Measurements from ENCODE around the gene PDPK1.
A peak's percentile ranks its signal among the peaks of the same experiment; 100 is the strongest.

Gene PDPK1

GRCh38 chr16:2537451-2538379 is at the start of gene PDPK1:
PDPK1 (plus strand) TSS chr16:2538021; CDS start chr16:2538113, 92 bp downstream.
- DNase-seq = peak; percentile 95

- no peak for DNase-seq
Measured at GRCh38 chr16:2489581-2489980, 48.2 kb upstream of the PDPK1 start.

GRCh38 chr16:2490190-2491105 is 47.4 kb upstream of the PDPK1 start:
- no peak for DNase-seq

- no peak for DNase-seq
Measured at GRCh38 chr16:2492292-2492691, 45.5 kb upstream of the PDPK1 start.

GRCh38 chr16:2493605-2494004 is 44.2 kb upstream of the PDPK1 start:
- DNase-seq = no peak

GRCh38 chr16:2494616-2495015 is 43.2 kb upstream of the PDPK1 start:
- no peak for DNase-seq

- DNase-seq = no peak
Measured at GRCh38 chr16:2495041-2495440, 42.8 kb upstream of the PDPK1 start.

GRCh38 chr16:2496223-2497115 is 41.4 kb upstream of the PDPK1 start:
- DNase-seq = no peak

GRCh38 chr16:2497116-2497630 is 40.6 kb upstream of the PDPK1 start:
- DNase-seq = no peak

GRCh38 chr16:2497695-2498484 is 39.9 kb upstream of the PDPK1 start:
- no peak for DNase-seq

- no peak for DNase-seq
Measured at GRCh38 chr16:2498531-2499253, 39.1 kb upstream of the PDPK1 start.

- no peak for DNase-seq
Measured at GRCh38 chr16:2499454-2499853, 38.4 kb upstream of the PDPK1 start.

GRCh38 chr16:2499890-2500429 is 37.9 kb upstream of the PDPK1 start:
- DNase-seq = no peak

GRCh38 chr16:2500430-2500917 is 37.3 kb upstream of the PDPK1 start:
- no peak for DNase-seq

- peak; percentile 65 for DNase-seq
Measured at GRCh38 chr16:2500918-2501750, 36.7 kb upstream of the PDPK1 start.

- DNase-seq = no peak
Measured at GRCh38 chr16:2501946-2502895, 35.6 kb upstream of the PDPK1 start.

- DNase-seq = no peak
Measured at GRCh38 chr16:2505695-2506094, 32.1 kb upstream of the PDPK1 start.

- DNase-seq = no peak
Measured at GRCh38 chr16:2507052-2507659, 30.7 kb upstream of the PDPK1 start.
